Upper lobe of left lung (tissue), 6 donors: ENCODE data around the gene MAG. TPM values are rescaled to one million over a fixed set of nuclear protein-coding genes. Genes with fewer than 3 reads are reported as not detected.
A peak's percentile ranks its signal among the peaks of the same experiment; 100 is the strongest.

Source experiments
- ATAC-seq, 2 donors: fragments of 200-7000 bp; cut with Tn5 transposase; one replicate each; pipeline ENCODE4 v1.9.1; 2022; ENCODE audit warnings: mild to moderate bottlenecking in 2 of 2, moderate library complexity in 2 of 2; ENCODE audit not compliant: low FRiP score in 2 of 2
- DNase-seq, 2 donors: peaks; one replicate each; pipeline ENCODE4 v3.0.0-alpha.2; 2019 to 2020
- H3K27ac ChIP-seq, 4 donors: fragments of 200-600 bp; sonication (generic); one replicate each; pipeline ENCODE4 v1.5.1; 2016 to 2019
- H3K27me3 ChIP-seq, 4 donors: fragments of 200-600 bp; sonication (generic); one replicate each; pipeline ENCODE4 v1.5.1; 2017 to 2019
- H3K36me3 ChIP-seq, 4 donors: fragments of 200-600 bp; sonication (generic); one replicate each; pipeline ENCODE4 v1.5.1; 2016 to 2019
- H3K4me1 ChIP-seq, 4 donors: fragments of 200-600 bp; sonication (generic); one replicate each; pipeline ENCODE4 v1.5.1; 2018 to 2019
- H3K4me3 ChIP-seq, 4 donors: fragments of 200-600 bp; sonication (generic); one replicate each; pipeline ENCODE4 v1.5.1; 2017 to 2019; ENCODE audit warnings: mild to moderate bottlenecking in 2 of 4, moderate library complexity in 1 of 4
- H3K9me3 ChIP-seq, 4 donors: fragments of 200-600 bp; sonication (generic); one replicate each; pipeline ENCODE4 v1.5.1; 2018 to 2019
- CTCF ChIP-seq, 6 experiments: fragments of 450-650 bp in 4 of 6; fragments of 200-600 bp in 2 of 6; sonication (generic) in 2 of 6; IDR thresholded peaks; one replicate each; pipeline ENCODE4 v1.5.1; 2016 to 2019; ENCODE audit warnings: antibody characterized with exemption in 6 of 6
- EP300 ChIP-seq, 4 donors: sonication (generic); formaldehyde crosslinking; IDR thresholded peaks; one replicate each; pipeline ENCODE4 v1.5.1; 2017; ENCODE audit warnings: antibody characterized with exemption in 4 of 4, control low read depth in 2 of 4
- POLR2A ChIP-seq, 4 donors: fragments of 450-650 bp; IDR thresholded peaks; one replicate each; pipeline ENCODE4 v1.5.1; 2016 to 2017; ENCODE audit warnings: antibody characterized with exemption in 4 of 4, mild to moderate bottlenecking in 2 of 4
- POLR2AphosphoS5 ChIP-seq, 2 donors: sonication (generic); formaldehyde crosslinking; IDR thresholded peaks; one replicate each; pipeline ENCODE4 v1.5.1; 2017; ENCODE audit warnings: antibody characterized with exemption in 2 of 2
- WGBS, 2 donors: methylation state at CpG; one replicate each; pipeline ENCODE4 v1.1.5; 2017 to 2018; 5-methylcytosine and 5-hydroxymethylcytosine counted together
- total RNA-seq, 6 donors: library from RNA; depleted of rRNA in 4 of 6; stranded (reverse); fragments of >200 nt in 4 of 6; gene quantifications; one replicate each; pipeline versions ENCODE4 v1.1.0 to v1.2.1, GENCODE V29; 2016 to 2021
- donor health status: DM: no; HTN: no; CAD: no; lungs with moderate emphysema.
- donor health status: DM: no; HTN: yes; CAD: no; lungs with severe emphysema.

MAG gene
- total RNA-seq, 6 donors from 2014 or later, result 0.51 to 6.2 (median 2.2) TPM; not detected in 2

GRCh38 chr19:35249146-35249847 lies 42.7 kb upstream of the MAG start:
- DNase-seq (peak in 1 of 2 donors; percentile 45), ATAC-seq (no peak)
- H3K4me3 ChIP-seq, result peak overlapping the region; percentile 56 to 78 (median 64)
- TF ChIP-seq POLR2A (IDR thresholded peaks at IDR 0.05) (no peak), EP300 (IDR thresholded peaks at IDR 0.05) (no peak), POLR2AphosphoS5 (IDR thresholded peaks at IDR 0.05) (no peak), CTCF (IDR thresholded peaks at IDR 0.05) (no peak)
- no peaks in the 10 kb centered on the region for H3K27me3 ChIP-seq
- peak overlapping the region; percentile 88 to 98 (median 94) for H3K27ac ChIP-seq
- H3K9me3 ChIP-seq, result no peaks in the 10 kb centered on the region
- 7 to 18% methylated on average over 32 to 39 of the region's 39 CpGs for WGBS, 2 donors
- H3K4me1 ChIP-seq, result peaks cover 20 to 43% (median 26%) of the 10 kb centered on the region in 4 donors
- H3K36me3 ChIP-seq, result peaks cover 0 to 14% (median 0%) of the 10 kb centered on the region in 4 donors

GRCh38 chr19:35249848-35250711 lies 41.9 kb upstream of the MAG start:
- 78 to 88% methylated on average over 23 to 34 of the region's 34 CpGs for WGBS, 2 donors
- ATAC-seq, result no peak
- Histone ChIP-seq H3K27ac (peak overlapping the region; percentile 3 to 94 (median 90)), H3K4me3 (peak overlapping the region; percentile 56 to 78 (median 64)), H3K4me1 (peaks cover 20 to 50% (median 29%) of the 10 kb centered on the region in 4 donors), H3K9me3 (no peaks in the 10 kb centered on the region), H3K36me3 (peaks cover 0 to 22% (median 0%) of the 10 kb centered on the region in 4 donors), H3K27me3 (no peaks in the 10 kb centered on the region)
- peak in 1 of 2 donors; percentile 55 for DNase-seq
- TF ChIP-seq POLR2AphosphoS5 (IDR thresholded peaks at IDR 0.05), result no peak
- no peak for TF ChIP-seq EP300 (IDR thresholded peaks at IDR 0.05)
- no peak for TF ChIP-seq CTCF (IDR thresholded peaks at IDR 0.05)
- no peak for TF ChIP-seq POLR2A (IDR thresholded peaks at IDR 0.05)

- H3K27ac ChIP-seq, result peak overlapping the region in 1 of 4 donors; percentile 10
- DNase-seq (no peak), ATAC-seq (no peak)
- no peaks in the 10 kb centered on the region for H3K27me3 ChIP-seq
- 76 to 78% methylated on average over 2 of the region's 2 CpGs for WGBS, 2 donors
- no peak overlapping the region for H3K4me3 ChIP-seq
- H3K9me3 ChIP-seq, result no peaks in the 10 kb centered on the region
- TF ChIP-seq EP300 (IDR thresholded peaks at IDR 0.05) (no peak), CTCF (IDR thresholded peaks at IDR 0.05) (no peak), POLR2AphosphoS5 (IDR thresholded peaks at IDR 0.05) (no peak), POLR2A (IDR thresholded peaks at IDR 0.05) (no peak)
- peaks cover 0 to 26% (median 0%) of the 10 kb centered on the region in 4 donors for H3K36me3 ChIP-seq
- H3K4me1 ChIP-seq, result peaks cover 20 to 54% (median 35%) of the 10 kb centered on the region in 4 donors
Observed at GRCh38 chr19:35251456-35251855, 40.5 kb upstream of the MAG start.

GRCh38 chr19:35253316-35254286 lies 38.4 kb upstream of the MAG start:
- DNase-seq, result no peak
- H3K36me3 ChIP-seq, result peaks cover 0 to 26% (median 0%) of the 10 kb centered on the region in 4 donors
- no peaks in the 10 kb centered on the region for H3K9me3 ChIP-seq
- peaks cover 16 to 39% (median 29%) of the 10 kb centered on the region in 4 donors for H3K4me1 ChIP-seq
- no peak overlapping the region for H3K4me3 ChIP-seq
- H3K27ac ChIP-seq, result peak overlapping the region; percentile 48 to 84 (median 59)
- no peaks in the 10 kb centered on the region for H3K27me3 ChIP-seq
- ATAC-seq, result no peak
- WGBS, 2 donors, result 71 to 81% methylated on average over 6 to 9 of the region's 9 CpGs
- TF ChIP-seq CTCF (IDR thresholded peaks at IDR 0.05) (no peak), EP300 (IDR thresholded peaks at IDR 0.05) (no peak), POLR2AphosphoS5 (IDR thresholded peaks at IDR 0.05) (no peak), POLR2A (IDR thresholded peaks at IDR 0.05) (no peak)
